Glomerular visceral epithelial cell (primary cell): ENCODE measurements around the gene DSCAML1.

Source experiments
- DNase-seq: peaks from one replicate; pipeline ENCODE4 v3.0.0-alpha.2; 2016; ENCODE audit errors: extremely low spot score

DSCAML1 gene

DNA sequence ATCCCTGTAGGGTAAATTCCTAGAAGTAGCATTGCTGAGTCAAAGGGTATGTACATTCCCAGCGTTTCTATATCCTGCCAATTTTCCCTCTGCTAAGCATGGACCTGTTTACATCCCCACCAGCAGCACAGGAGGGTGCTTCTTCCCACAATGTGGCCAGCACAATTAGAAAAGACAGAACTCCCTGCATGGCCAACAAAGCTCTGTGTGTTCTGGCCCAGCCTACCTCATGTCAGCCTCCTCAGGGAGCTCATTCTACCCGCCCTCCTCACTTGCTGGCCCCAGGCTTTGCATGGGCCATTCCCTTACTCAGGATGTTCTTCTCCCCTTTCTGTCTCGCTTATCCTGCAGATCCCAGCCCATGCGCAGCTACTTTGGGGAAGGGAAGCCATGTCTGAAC lies 186.1 kb downstream of the DSCAML1 start:
- DNase-seq, result no peak

DNA sequence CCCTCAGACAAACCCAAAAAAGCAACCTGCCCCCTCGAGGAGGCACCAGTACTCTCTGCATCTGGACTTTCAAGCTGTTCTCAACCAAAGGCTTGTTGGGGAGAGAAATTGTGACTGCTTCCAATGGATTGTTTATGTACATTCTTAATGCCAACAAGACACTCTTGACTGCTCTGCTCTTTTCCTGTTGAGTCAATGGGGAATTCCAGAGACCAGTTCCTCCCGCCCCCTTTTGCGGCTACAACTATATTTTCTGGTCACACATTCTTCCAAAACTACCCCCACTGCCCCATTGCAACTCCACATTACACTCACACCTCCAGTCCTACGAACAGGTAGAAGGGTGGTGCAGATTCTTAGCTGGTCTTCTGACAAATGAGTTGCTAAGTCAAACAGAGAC lies 187.0 kb downstream of the DSCAML1 start:
- peak; percentile 63 for DNase-seq

GRCh38 chr11:117607449-117607848 lies 189.6 kb downstream of the DSCAML1 start:
- no peak for DNase-seq

DNA sequence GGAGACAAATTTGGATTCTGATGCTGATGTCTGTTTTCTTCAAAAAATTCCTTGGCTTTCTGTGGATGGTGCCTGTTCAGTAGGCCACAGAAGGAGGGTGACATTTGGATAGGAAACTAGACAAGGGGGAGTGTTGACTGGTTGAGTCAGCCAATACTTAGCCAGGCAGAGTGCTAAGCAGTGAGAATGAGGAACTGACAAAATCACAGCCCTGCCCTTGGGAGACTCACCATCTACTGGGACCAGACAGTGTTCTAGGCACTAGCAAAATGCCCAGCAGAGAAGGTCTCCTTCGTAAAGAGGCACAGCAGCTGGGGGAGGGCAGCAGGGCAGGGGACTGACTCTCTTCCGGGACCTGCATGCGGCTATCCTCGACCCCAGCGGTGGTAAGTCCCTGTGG lies 190.2 kb downstream of the DSCAML1 start:
- no peak for DNase-seq

DNA sequence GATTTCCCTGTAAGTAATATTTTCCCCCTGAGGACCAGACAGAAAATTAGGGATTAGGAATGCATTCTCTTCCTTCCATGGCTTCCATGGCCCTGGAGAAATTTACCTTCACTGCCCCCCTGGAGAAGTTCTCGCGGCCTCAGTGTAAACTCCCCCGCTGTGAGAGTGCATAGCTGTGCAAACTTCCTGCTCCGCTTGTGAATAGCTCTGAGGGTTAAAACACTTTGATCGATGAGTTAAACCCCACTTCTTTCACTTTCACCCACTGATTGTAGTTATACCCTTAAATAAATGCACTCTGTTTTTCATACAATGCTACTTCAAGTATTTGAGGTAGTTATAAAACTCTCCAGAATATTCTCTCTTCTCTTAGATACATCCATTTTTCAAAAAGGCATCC lies 190.8 kb downstream of the DSCAML1 start:
- DNase-seq, result no peak

DNA sequence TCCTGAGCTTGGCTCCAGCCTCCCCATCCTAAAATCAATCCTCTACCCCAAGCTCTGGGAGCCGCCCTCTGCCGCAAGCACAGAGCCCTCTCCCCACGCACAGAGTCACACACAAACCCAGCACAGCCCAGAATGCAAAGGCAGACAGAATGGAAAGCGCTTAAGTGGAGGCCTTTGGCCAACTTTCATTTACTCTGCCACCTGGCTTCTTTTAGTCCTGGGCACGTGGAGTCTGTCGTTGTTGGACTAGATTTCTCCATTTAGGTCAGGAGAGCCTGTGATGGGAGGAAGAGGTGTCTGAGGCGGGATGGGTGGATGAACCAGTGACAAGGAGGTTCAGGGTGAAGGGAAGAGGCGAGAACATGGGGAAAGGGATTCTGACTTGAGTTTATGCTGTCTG lies 191.7 kb downstream of the DSCAML1 start:
- no peak for DNase-seq

- no peak for DNase-seq
These were observed 192.6 kb downstream of the DSCAML1 start for GRCh38 chr11:117604336-117604995.

DNA sequence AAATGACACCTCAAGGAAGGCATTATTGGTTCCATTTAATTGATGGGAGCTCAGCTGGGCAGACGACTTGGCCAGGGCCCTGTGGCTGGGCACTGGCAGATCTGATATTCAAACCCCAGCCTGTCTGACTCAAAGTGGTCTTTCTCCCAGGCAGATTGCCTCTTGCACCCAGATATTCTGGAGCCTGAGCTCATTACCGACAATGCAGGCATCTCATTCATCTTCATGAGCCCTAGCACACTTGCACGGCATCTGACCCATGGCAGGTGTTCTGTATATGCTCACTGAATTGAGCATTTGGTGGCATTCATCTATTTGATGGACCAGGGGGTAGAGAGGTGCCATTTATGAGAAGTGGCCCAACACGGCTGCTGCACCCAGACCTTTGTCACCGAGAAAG lies 193.1 kb downstream of the DSCAML1 start:
- no peak for DNase-seq

DNA sequence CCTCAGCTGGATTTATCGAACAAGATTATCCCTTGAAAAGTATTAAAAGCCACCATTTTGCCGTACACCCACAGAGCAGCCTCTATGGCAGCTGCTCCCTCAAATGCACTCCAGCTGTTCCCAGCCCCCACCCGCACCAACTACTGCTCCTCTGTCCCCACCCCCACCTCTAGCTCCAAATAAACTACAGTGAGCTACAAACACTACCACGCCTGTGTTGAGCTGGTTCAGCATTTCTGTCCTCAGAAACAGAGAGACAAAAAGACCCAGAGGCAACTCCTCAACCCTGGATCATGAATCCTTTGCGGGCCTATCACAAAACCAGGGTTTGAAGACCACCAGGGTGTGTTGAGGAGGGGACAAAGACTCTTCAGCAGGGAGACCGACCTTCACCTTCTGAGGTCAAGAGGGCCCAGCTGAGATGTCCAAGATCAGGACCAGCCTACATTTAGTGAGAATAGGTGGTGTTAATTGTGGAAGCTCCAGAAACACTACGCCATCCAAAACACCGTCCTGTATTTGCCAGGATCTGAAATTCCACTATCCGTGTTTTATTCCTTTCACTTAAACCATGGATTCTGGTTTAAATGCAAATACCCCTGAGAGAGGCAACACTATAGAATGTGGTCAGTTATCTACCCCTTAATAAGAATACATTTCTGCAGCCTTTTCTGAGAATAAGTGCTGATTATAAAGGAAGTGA lies 195.9 kb downstream of the DSCAML1 start:
- DNase-seq, result no peak

GRCh38 chr11:117600234-117600783 lies 196.7 kb downstream of the DSCAML1 start:
- DNase-seq, result no peak

DNA sequence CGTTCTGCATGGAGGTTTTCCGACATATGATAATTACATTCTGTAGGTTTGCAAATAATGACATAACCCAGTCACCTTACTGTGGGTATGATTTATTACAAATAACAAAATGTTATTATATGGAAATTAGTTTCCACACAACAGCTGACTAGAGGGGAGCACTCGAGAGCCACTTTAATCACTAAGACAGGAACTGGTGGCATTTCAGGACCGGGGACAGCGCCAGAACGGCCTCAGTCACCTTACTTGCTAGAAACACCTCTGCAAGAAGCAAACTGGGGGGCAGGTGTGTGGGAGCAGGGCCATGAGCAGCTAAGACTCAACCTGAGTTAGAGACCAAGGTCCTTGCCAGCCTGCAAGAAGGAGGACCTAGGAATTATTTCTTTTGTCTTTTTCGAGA lies 199.9 kb downstream of the DSCAML1 start:
- DNase-seq, result peak; percentile 12

- DNase-seq, result no peak
These were observed 201.6 kb downstream of the DSCAML1 start for GRCh38 chr11:117595440-117595839.

GRCh38 chr11:117594721-117595120 lies 202.3 kb downstream of the DSCAML1 start:
- DNase-seq, result no peak

DNA sequence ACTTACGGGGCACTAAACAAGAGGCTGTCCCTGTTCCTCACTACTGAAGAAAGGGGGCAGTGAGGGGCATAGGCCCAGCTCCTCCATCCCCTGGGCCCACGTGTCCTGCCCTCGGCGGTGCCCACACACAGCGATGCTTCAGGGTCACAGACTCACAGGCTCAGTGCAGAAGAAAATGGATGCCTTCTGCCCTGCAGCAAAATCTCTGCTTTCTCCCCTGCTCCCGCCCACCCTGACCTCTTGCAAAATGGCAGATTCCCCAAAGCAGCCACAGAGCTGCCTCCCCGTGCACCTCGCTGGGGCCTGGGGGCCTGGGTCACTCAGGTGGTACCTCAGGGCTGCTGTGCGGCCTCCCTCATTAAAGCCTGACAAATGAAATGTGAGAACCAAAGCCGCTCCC lies 204.0 kb downstream of the DSCAML1 start:
- DNase-seq, result no peak

GRCh38 chr11:117591316-117592039 lies 205.5 kb downstream of the DSCAML1 start:
- no peak for DNase-seq

- no peak for DNase-seq
These were observed 208.0 kb downstream of the DSCAML1 start for GRCh38 chr11:117589063-117589462.

DNA sequence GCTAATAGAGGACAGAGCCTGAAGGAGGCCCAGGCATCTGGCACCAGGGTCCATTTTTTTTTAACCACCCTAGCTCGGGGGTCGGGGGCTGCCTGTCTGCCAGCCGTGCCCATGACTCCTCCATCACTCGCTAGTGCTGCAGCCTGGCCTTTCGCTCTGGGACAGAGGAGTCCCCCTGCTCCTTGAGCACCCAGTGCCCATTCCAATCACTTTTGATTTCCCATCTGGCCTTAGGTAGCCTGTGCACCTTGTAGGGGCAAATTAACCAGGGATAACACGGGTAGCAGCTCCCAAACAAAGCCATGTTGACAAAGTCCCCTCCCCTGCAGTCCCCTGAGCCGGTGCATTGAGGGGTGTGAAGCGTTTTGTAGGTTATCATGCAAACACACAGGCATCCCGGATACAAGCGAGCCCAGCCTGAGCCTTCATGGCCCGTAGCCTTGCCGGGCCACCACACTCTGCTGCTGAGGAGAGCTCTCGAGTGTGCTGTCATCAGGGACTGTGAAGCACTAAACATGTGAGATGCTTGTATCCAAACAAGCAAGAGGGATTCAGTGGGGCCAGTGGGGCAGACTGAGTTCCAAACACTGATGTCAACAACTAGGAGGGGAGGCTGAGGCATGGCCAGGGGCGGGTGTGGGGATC lies 208.7 kb downstream of the DSCAML1 start:
- no peak for DNase-seq

DNA sequence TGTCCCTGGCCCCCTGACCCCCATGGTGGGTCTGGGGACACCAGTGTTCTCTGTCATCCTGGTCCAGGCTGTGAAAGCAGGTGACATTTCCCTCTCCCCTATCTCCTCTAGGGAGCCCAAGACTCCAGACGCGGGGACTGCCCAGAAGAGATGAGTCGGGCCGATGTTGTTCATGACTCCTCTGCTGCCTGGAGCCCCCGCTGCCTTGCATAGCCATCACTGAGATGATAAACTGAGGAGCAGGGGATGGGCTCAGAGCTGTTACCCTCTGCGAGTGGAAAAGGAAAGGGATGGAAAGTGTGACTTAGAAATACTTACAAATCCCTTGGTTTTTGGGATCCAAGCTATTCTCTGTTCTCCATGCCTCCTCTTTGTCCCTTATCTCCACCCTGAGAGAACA lies 209.6 kb downstream of the DSCAML1 start:
- DNase-seq, result no peak

DNA sequence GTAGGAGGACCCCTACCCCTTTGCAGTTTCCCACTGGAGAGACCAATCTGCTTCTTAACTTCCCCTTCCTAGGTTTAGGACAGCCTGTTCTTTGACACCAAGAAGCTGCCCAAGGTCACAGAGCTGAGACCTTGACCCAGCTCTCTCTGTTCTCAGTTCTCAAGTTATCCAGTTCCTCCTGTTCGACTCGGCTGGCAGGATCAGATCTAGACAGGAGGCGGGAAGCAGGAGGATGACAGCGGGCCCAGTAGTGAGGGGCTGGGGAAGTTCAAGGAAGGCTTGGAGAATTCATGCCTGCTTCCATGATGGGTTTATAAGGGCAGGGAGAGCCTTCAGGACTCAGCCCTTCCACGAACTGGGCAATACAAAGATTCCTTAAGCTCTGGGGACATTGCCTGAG lies 210.6 kb downstream of the DSCAML1 start:
- DNase-seq, result no peak

DNA sequence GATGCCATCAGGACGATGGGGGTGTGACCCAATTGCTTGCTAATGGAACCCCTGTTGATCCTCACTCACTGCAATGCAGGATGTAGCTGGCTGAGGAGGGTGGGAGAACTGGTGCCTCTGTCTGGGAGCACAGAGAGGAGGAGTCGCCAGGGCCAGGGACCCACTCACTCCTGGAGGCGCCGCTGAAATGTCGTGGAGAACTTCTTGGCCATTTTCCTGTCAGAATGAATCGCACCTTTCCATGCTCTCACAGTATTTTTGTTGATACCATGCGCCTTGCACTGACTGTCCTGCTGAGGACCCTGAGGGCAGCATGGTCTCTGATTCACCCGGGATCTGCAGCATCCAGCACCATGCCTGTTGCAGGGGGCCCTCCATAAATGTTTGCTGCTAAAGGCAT lies 211.4 kb downstream of the DSCAML1 start:
- no peak for DNase-seq

DNA sequence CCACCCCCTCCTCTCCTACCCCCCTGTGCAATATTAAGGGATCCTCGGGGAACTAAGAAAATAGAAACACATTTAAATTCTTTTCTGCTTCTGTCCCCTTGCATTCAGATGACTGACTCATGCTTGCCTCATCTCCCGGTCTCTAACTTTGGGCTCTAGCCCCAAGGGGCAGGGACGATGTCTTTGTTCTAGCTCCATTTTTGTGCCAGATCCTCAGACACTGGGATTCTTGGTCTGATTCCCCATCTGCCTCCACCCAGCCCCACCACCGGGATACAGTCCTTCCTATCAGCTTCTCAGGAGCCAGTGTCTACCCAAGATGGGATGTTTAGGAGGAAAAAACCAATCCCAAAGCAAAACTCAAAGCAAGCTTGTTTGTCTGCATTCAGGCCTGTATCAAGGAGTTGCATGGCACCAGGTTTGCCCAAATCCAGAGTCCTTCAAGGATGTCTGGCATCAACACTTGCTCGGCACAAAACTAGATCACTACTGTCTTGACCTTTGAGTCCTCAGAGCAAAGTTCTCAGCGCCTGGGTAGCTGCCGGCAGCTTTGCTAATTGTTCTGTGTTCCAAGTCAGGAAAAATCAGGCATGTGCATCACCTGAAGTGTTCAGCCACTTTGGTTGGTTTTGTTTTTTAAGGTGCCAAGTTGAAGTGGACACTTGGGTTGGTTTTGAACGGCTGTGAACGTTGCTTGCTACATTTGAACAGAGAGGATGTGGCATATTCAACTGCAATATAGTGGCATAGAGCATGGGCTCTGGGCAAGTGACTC lies 212.8 kb downstream of the DSCAML1 start:
- peak; percentile 12 for DNase-seq
